HL-60 (cell line): Measurements from ENCODE around the gene ARSD.

Source experiments
- DNase-seq, 2 experiments: peaks; one replicate each; pipeline ENCODE4 v3.0.0-alpha.2; 2010 to 2020; ENCODE audit warnings: low read depth in 1 of 2, low spot score in 1 of 2
- H3K27ac ChIP-seq: fragments of 250-450 bp; sonication (Bioruptor Pico); replicated peaks from 2 replicates; pipeline ENCODE4 v1.5.1; 2020; ENCODE audit warnings: mild to moderate bottlenecking, moderate library complexity
- H3K27me3 ChIP-seq: fragments of 250-450 bp; sonication (Bioruptor Pico); 2 replicates; pipeline ENCODE4 v1.5.1; 2021; ENCODE audit warnings: mild to moderate bottlenecking, moderate library complexity; ENCODE audit not compliant: insufficient read depth, poor library complexity, severe bottlenecking
- H3K4me3 ChIP-seq: replicated peaks from 2 replicates; pipeline ENCODE4 v1.5.1; 2011; ENCODE audit warnings: mild to moderate bottlenecking, control low read depth, low read length; ENCODE audit not compliant: insufficient read depth
- GABPA ChIP-seq: IDR thresholded peaks from 2 replicates; pipeline ENCODE4 v1.6.1; 2012; ENCODE audit warnings: low read depth
- POLR2AphosphoS5 ChIP-seq: IDR thresholded peaks from 2 replicates; pipeline ENCODE4 v1.6.1; 2012; ENCODE audit warnings: low read depth
- SPI1 ChIP-seq: IDR thresholded peaks from 2 replicates; pipeline ENCODE4 v1.6.1; 2012; ENCODE audit warnings: low read depth, mild to moderate bottlenecking, borderline replicate concordance
- TF ChIP-seq, protein P1 (sequence below): IDR thresholded peaks from one replicate; pipeline ENCODE4 v1.5.1; 2011; ENCODE audit warnings: low read length, control low read depth, inconsistent platforms; ENCODE audit not compliant: insufficient read depth
- TF ChIP-seq, protein P2 (sequence below): IDR thresholded peaks from 2 replicates; pipeline ENCODE4 v1.6.1; 2012; ENCODE audit warnings: low read depth; ENCODE audit not compliant: insufficient replicate concordance

ARSD gene

DNA sequence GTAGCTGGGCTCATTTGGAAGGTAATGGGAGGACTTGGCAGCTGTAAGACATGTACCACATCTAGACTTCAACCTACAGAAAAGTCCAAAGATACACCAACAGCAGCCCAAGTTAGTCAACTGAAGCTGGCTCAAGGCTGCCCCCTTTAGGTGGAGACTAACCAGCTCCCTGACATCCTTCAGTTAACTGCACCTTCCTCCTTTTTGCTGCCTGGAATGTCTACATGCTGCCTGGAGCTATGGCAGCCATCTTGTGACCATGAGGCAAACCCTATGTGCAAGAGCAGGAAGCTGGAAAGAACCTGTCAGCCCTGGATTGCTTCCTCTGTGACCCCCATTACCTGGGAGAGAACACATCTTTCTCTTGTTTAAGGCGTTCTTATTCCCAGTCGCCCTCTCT, 25.8 kb downstream of the ARSD start:
- DNase-seq, result no peak
- no peak for TF ChIP-seq POLR2AphosphoS5
- TF ChIP-seq, protein P1, sequence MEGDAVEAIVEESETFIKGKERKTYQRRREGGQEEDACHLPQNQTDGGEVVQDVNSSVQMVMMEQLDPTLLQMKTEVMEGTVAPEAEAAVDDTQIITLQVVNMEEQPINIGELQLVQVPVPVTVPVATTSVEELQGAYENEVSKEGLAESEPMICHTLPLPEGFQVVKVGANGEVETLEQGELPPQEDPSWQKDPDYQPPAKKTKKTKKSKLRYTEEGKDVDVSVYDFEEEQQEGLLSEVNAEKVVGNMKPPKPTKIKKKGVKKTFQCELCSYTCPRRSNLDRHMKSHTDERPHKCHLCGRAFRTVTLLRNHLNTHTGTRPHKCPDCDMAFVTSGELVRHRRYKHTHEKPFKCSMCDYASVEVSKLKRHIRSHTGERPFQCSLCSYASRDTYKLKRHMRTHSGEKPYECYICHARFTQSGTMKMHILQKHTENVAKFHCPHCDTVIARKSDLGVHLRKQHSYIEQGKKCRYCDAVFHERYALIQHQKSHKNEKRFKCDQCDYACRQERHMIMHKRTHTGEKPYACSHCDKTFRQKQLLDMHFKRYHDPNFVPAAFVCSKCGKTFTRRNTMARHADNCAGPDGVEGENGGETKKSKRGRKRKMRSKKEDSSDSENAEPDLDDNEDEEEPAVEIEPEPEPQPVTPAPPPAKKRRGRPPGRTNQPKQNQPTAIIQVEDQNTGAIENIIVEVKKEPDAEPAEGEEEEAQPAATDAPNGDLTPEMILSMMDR, result no peak
- TF ChIP-seq SPI1, result no peak
- TF ChIP-seq, protein P2, sequence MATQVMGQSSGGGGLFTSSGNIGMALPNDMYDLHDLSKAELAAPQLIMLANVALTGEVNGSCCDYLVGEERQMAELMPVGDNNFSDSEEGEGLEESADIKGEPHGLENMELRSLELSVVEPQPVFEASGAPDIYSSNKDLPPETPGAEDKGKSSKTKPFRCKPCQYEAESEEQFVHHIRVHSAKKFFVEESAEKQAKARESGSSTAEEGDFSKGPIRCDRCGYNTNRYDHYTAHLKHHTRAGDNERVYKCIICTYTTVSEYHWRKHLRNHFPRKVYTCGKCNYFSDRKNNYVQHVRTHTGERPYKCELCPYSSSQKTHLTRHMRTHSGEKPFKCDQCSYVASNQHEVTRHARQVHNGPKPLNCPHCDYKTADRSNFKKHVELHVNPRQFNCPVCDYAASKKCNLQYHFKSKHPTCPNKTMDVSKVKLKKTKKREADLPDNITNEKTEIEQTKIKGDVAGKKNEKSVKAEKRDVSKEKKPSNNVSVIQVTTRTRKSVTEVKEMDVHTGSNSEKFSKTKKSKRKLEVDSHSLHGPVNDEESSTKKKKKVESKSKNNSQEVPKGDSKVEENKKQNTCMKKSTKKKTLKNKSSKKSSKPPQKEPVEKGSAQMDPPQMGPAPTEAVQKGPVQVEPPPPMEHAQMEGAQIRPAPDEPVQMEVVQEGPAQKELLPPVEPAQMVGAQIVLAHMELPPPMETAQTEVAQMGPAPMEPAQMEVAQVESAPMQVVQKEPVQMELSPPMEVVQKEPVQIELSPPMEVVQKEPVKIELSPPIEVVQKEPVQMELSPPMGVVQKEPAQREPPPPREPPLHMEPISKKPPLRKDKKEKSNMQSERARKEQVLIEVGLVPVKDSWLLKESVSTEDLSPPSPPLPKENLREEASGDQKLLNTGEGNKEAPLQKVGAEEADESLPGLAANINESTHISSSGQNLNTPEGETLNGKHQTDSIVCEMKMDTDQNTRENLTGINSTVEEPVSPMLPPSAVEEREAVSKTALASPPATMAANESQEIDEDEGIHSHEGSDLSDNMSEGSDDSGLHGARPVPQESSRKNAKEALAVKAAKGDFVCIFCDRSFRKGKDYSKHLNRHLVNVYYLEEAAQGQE, result no peak
- TF ChIP-seq GABPA, result no peak
- Histone ChIP-seq H3K4me3 (no peak overlapping the region), H3K27me3 (no peaks in the 10 kb centered on the region), H3K27ac (no peak overlapping the region)

DNA sequence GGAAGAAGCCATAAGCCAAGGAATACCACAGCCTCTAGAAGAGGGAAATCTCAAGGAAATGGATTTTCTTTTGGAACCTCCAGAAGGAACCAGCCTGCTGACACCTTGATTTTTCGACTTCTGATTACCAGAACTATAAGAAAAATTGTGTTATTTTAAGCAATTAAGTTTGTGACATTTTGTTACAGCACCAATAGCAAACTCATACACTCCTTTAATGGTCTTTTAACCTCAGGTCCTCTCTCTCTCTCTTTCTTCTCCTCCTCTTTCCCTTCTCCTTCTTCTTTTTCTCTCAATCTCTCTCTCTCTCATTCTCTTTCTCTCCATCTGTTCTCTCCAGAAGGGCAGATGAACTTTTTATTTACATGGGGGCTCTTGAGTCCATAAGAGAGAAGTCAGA, 26.3 kb downstream of the ARSD start:
- Histone ChIP-seq H3K27me3 (no peaks in the 10 kb centered on the region), H3K27ac (no peak overlapping the region), H3K4me3 (no peak overlapping the region)
- TF ChIP-seq, protein P1, result no peak
- TF ChIP-seq POLR2AphosphoS5, result no peak
- TF ChIP-seq, protein P2, result no peak
- no peak for TF ChIP-seq SPI1
- TF ChIP-seq GABPA, result no peak
- DNase-seq, result no peak

DNA sequence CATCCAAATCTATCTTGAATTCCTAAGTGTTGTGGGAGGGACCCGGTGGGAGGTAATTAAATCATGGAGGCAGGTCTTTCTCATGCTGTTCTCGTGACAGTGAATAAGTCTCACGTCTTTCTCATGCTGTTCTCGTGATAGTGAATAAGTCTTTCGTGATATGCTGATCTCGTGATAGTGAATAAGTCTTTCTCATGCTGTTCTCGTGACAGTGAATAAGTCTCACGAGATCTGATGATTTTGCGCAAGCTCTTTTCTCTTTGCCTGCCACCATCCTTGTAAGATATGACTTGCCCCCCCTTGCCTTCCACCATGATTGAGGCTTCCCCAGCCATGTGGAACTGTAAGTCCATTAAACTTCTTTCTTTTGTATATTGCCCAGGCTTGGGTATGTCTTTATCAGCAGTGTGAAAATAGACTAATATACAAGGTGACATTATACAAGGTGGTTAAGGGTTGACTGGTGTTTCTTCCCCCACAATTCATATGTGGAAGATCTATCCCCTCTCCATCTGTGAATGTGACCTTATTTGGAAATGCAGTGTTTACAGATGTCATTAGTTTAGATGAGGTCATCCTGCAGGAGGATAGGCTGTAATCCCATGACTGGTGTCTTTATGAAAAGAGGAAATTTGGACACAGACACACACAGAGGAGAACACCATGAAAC, 27.6 kb downstream of the ARSD start:
- no peaks in the 10 kb centered on the region for H3K27me3 ChIP-seq
- H3K27ac ChIP-seq, result no peak overlapping the region
- DNase-seq, result no peak
- H3K4me3 ChIP-seq, result no peak overlapping the region
- TF ChIP-seq SPI1, result no peak
- TF ChIP-seq, protein P2, result no peak
- no peak for TF ChIP-seq POLR2AphosphoS5
- no peak for TF ChIP-seq GABPA
- TF ChIP-seq, protein P1, result no peak
